ENCODE data around the gene POLR1A.

DNA sequence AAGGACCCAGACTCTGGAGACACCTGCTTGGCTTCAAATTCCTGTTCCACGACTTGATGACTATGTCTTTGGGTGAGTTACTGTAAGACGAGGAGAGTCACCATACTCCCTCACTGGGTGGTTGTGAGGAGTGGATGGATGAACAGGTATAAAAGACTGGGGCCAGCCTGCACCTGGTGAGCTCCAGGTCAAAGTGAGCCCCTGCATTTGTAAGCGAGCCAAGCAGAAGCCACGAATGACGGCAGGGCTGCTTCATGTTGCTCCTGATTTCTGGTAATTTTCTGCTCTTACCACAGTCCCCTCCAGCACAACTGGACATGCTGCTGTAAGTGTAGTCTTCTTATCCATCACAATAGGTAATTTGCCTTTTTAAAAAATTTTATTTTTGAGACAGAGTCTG is 86.6 kb downstream of the POLR1A start:
- TF ChIP-seq TCF4 (CRISPR knock-in tag; IDR thresholded peaks at IDR 0.05; ENCODE audit: borderline replicate concordance), result no peak
- TF ChIP-seq, protein P1, sequence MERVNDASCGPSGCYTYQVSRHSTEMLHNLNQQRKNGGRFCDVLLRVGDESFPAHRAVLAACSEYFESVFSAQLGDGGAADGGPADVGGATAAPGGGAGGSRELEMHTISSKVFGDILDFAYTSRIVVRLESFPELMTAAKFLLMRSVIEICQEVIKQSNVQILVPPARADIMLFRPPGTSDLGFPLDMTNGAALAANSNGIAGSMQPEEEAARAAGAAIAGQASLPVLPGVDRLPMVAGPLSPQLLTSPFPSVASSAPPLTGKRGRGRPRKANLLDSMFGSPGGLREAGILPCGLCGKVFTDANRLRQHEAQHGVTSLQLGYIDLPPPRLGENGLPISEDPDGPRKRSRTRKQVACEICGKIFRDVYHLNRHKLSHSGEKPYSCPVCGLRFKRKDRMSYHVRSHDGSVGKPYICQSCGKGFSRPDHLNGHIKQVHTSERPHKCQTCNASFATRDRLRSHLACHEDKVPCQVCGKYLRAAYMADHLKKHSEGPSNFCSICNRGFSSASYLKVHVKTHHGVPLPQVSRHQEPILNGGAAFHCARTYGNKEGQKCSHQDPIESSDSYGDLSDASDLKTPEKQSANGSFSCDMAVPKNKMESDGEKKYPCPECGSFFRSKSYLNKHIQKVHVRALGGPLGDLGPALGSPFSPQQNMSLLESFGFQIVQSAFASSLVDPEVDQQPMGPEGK (CRISPR knock-in tag; IDR thresholded peaks at IDR 0.05; ENCODE audit: borderline replicate concordance), result no peak

Data from SK-N-SH treated with all-trans-retinoic acid at 6 μM for 48 hours (cell line).